8988T (cell line): Measurements from ENCODE around the gene ZNF419.

Experiments
- DNase-seq: peaks from one replicate; pipeline ENCODE4 v3.0.0; 2011

Gene ZNF419

DNA sequence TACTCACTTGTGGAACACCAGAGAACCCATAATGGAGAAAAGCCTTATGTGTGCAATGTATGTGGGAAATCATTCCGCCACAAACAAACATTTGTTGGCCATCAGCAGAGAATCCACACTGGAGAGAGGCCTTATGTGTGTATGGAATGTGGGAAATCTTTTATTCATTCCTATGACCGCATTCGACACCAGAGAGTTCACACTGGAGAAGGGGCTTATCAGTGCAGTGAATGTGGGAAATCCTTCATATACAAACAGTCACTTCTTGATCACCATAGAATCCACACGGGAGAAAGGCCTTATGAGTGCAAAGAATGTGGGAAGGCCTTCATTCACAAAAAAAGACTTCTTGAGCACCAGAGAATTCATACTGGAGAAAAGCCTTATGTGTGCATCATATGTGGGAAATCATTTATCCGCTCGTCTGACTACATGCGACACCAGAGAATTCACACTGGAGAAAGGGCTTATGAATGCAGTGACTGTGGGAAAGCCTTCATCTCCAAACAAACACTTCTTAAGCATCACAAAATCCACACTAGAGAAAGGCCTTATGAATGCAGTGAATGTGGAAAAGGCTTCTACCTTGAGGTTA is 50.5 kb downstream of the ZNF419 start:
- no peak for DNase-seq
